ENCODE measurements around the gene TNFRSF8. TPM values are rescaled to one million over a fixed set of nuclear protein-coding genes. Genes with fewer than 3 reads are reported as not detected.

Gene TNFRSF8
- total RNA-seq, 1 donor from 2014 or later, result 65.0 TPM

GRCh38 chr1:12158357-12159092, 95.4 kb downstream of the TNFRSF8 start:
- no peaks in the 10 kb centered on the region for H3K27me3 Mint-ChIP-seq (ENCODE audit: low read depth)
- intact Hi-C loops (cut with micrococcal nuclease), result loop anchor here (5.0 kb wide), 1 partner anchor 91 kb away; no protein-coding TSS in a partner anchor
- peak overlapping the region; percentile 74 for H3K4me3 Mint-ChIP-seq (ENCODE audit: low read depth)
- peaks cover 3% of the 10 kb centered on the region for H3K36me3 Mint-ChIP-seq (ENCODE audit: low read depth)
- no peaks in the 10 kb centered on the region for H3K9me3 Mint-ChIP-seq
- peaks cover 77% of the 10 kb centered on the region for H3K4me1 Mint-ChIP-seq (ENCODE audit: low read depth)
- H3K27ac Mint-ChIP-seq, result peak overlapping the region; percentile 99
- DNase-seq (ENCODE audit: low spot score), result no peak

GRCh38 chr1:12159816-12160215, 96.7 kb downstream of the TNFRSF8 start:
- Mint-ChIP-seq H3K27me3 (ENCODE audit: low read depth) (no peaks in the 10 kb centered on the region), H3K36me3 (ENCODE audit: low read depth) (peaks cover 3% of the 10 kb centered on the region), H3K4me3 (ENCODE audit: low read depth) (peak overlapping the region; percentile 52), H3K9me3 (no peaks in the 10 kb centered on the region), H3K27ac (peak overlapping the region; percentile 96), H3K4me1 (ENCODE audit: low read depth) (peaks cover 84% of the 10 kb centered on the region)
- intact Hi-C loops (cut with micrococcal nuclease), result loop anchor here (5.0 kb wide), 2 partner anchors 93 to 113 kb away; no protein-coding TSS in a partner anchor
- no peak for DNase-seq (ENCODE audit: low spot score)

GRCh38 chr1:12161324-12161661, 98.2 kb downstream of the TNFRSF8 start:
- intact Hi-C loops (cut with micrococcal nuclease), result loop anchor here (5.0 kb wide), 1 partner anchor 114 kb away; no protein-coding TSS in a partner anchor
- peaks cover 71% of the 10 kb centered on the region for H3K4me1 Mint-ChIP-seq (ENCODE audit: low read depth)
- peak overlapping the region; percentile 96 for H3K27ac Mint-ChIP-seq
- no peak for DNase-seq (ENCODE audit: low spot score)
- peaks cover 3% of the 10 kb centered on the region for H3K36me3 Mint-ChIP-seq (ENCODE audit: low read depth)
- H3K9me3 Mint-ChIP-seq, result no peaks in the 10 kb centered on the region
- peak overlapping the region; percentile 56 for H3K4me3 Mint-ChIP-seq (ENCODE audit: low read depth)
- H3K27me3 Mint-ChIP-seq (ENCODE audit: low read depth), result no peaks in the 10 kb centered on the region

- H3K27ac Mint-ChIP-seq, result peak overlapping the region; percentile 96
- intact Hi-C loops (cut with micrococcal nuclease), result loop anchor here (2.0 to 5.0 kb wide), 2 partner anchors 17 to 115 kb away; no protein-coding TSS in a partner anchor
These were observed 98.8 kb downstream of the TNFRSF8 start for GRCh38 chr1:12161662-12162458.

GRCh38 chr1:12162459-12163137, 99.5 kb downstream of the TNFRSF8 start:
- intact Hi-C loops (cut with micrococcal nuclease), result loop anchor here (2.0 to 5.0 kb wide), 2 partner anchors 16 to 115 kb away; no protein-coding TSS in a partner anchor
- Mint-ChIP-seq H3K4me3 (ENCODE audit: low read depth) (peak overlapping the region; percentile 38), H3K27ac (peak overlapping the region; percentile 96), H3K36me3 (ENCODE audit: low read depth) (peaks cover 5% of the 10 kb centered on the region), H3K27me3 (ENCODE audit: low read depth) (no peaks in the 10 kb centered on the region), H3K9me3 (no peaks in the 10 kb centered on the region), H3K4me1 (ENCODE audit: low read depth) (peaks cover 62% of the 10 kb centered on the region)
- no peak for DNase-seq (ENCODE audit: low spot score)

More at GRCh38 chr1:12161662-12162458, 98.8 kb downstream of the TNFRSF8 start:
- peaks cover 68% of the 10 kb centered on the region for H3K4me1 Mint-ChIP-seq (ENCODE audit: low read depth)
- DNase-seq (ENCODE audit: low spot score), result peak; percentile 79
- peaks cover 3% of the 10 kb centered on the region for H3K36me3 Mint-ChIP-seq (ENCODE audit: low read depth)
- H3K9me3 Mint-ChIP-seq, result no peaks in the 10 kb centered on the region
- H3K27me3 Mint-ChIP-seq (ENCODE audit: low read depth), result no peaks in the 10 kb centered on the region
- peak overlapping the region; percentile 56 for H3K4me3 Mint-ChIP-seq (ENCODE audit: low read depth)

GRCh38 chr1:12163210-12163609, 100.1 kb downstream of the TNFRSF8 start:
- no peak for DNase-seq (ENCODE audit: low spot score)
- intact Hi-C loops (cut with micrococcal nuclease), result loop anchor here (2.0 to 5.0 kb wide), 2 partner anchors 16 to 116 kb away; no protein-coding TSS in a partner anchor
- Mint-ChIP-seq H3K27me3 (ENCODE audit: low read depth) (no peaks in the 10 kb centered on the region), H3K4me3 (ENCODE audit: low read depth) (no peak overlapping the region), H3K9me3 (no peaks in the 10 kb centered on the region), H3K36me3 (ENCODE audit: low read depth) (peaks cover 11% of the 10 kb centered on the region), H3K27ac (peak overlapping the region; percentile 96), H3K4me1 (ENCODE audit: low read depth) (peaks cover 60% of the 10 kb centered on the region)

- DNase-seq (ENCODE audit: low spot score), result no peak
- Mint-ChIP-seq H3K27me3 (ENCODE audit: low read depth) (no peaks in the 10 kb centered on the region), H3K4me1 (ENCODE audit: low read depth) (peaks cover 60% of the 10 kb centered on the region), H3K4me3 (ENCODE audit: low read depth) (no peak overlapping the region), H3K27ac (no peak overlapping the region), H3K9me3 (no peaks in the 10 kb centered on the region), H3K36me3 (ENCODE audit: low read depth) (peaks cover 20% of the 10 kb centered on the region)
- intact Hi-C loops (cut with micrococcal nuclease), result loop anchor here (5.0 kb wide), 1 partner anchor 117 kb away; no protein-coding TSS in a partner anchor
These were observed 101.1 kb downstream of the TNFRSF8 start for GRCh38 chr1:12164210-12164609.

GRCh38 chr1:12165342-12165741, 102.2 kb downstream of the TNFRSF8 start:
- H3K27ac Mint-ChIP-seq, result no peak overlapping the region
- H3K27me3 Mint-ChIP-seq (ENCODE audit: low read depth), result no peaks in the 10 kb centered on the region
- peaks cover 68% of the 10 kb centered on the region for H3K4me1 Mint-ChIP-seq (ENCODE audit: low read depth)

GRCh38 chr1:12166834-12167492, 103.9 kb downstream of the TNFRSF8 start, which contains the start of gene TNFRSF1B:
Gene TNFRSF1B (plus strand): TSS chr1:12166991. CDS start chr1:12167092, 101 bp downstream.
- Mint-ChIP-seq H3K27ac (peak within 1 kb of the TSS; percentile 97), H3K9me3 (peaks cover 4% of the 10 kb centered on the region), H3K27me3 (ENCODE audit: low read depth) (no peaks in the 10 kb centered on the region), H3K4me3 (ENCODE audit: low read depth) (peak within 1 kb of the TSS; percentile 100), H3K36me3 (ENCODE audit: low read depth) (peaks cover 40% of the 10 kb centered on the region), H3K4me1 (ENCODE audit: low read depth) (peaks cover 63% of the 10 kb centered on the region)
- DNase-seq (ENCODE audit: low spot score), result peak; percentile 73
- intact Hi-C loops (cut with micrococcal nuclease), result no loop called here

More at GRCh38 chr1:12165342-12165741, 102.2 kb downstream of the TNFRSF8 start:
- H3K36me3 Mint-ChIP-seq (ENCODE audit: low read depth), result peaks cover 28% of the 10 kb centered on the region
- H3K4me3 Mint-ChIP-seq (ENCODE audit: low read depth), result no peak overlapping the region
- intact Hi-C loops (cut with micrococcal nuclease), result no loop called here
- DNase-seq (ENCODE audit: low spot score), result no peak
- H3K9me3 Mint-ChIP-seq, result no peaks in the 10 kb centered on the region

- Mint-ChIP-seq H3K27me3 (ENCODE audit: low read depth) (no peaks in the 10 kb centered on the region), H3K27ac (peak overlapping the region; percentile 97), H3K9me3 (peaks cover 4% of the 10 kb centered on the region), H3K4me3 (ENCODE audit: low read depth) (peak overlapping the region; percentile 100), H3K36me3 (ENCODE audit: low read depth) (peaks cover 43% of the 10 kb centered on the region), H3K4me1 (ENCODE audit: low read depth) (peaks cover 63% of the 10 kb centered on the region)
- DNase-seq (ENCODE audit: low spot score), result no peak
- intact Hi-C loops (cut with micrococcal nuclease), result loop anchor here (1.0 kb wide), 1 partner anchor 12 kb away; no protein-coding TSS in a partner anchor
These were observed 104.7 kb downstream of the TNFRSF8 start for GRCh38 chr1:12167493-12168429.
